ENCODE measurements around the gene NPTN.

- TF ChIP-seq NFYB (IDR thresholded peaks at IDR 0.05; ENCODE audit: extremely low read depth, insufficient read length), result no peak
- no peak for TF ChIP-seq EP400 (IDR thresholded peaks at IDR 0.05)
- TF ChIP-seq SAFB2 (IDR thresholded peaks at IDR 0.05; ENCODE audit: borderline replicate concordance, low read depth, low read length, severe bottlenecking), result no peak
- no peak for TF ChIP-seq SRF (CRISPR knock-in tag; IDR thresholded peaks at IDR 0.05)
- TF ChIP-seq, protein P1, sequence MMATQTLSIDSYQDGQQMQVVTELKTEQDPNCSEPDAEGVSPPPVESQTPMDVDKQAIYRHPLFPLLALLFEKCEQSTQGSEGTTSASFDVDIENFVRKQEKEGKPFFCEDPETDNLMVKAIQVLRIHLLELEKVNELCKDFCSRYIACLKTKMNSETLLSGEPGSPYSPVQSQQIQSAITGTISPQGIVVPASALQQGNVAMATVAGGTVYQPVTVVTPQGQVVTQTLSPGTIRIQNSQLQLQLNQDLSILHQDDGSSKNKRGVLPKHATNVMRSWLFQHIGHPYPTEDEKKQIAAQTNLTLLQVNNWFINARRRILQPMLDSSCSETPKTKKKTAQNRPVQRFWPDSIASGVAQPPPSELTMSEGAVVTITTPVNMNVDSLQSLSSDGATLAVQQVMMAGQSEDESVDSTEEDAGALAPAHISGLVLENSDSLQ (IDR thresholded peaks at IDR 0.05), result no peak
- no peak for TF ChIP-seq FOSL1 (tag; conservative IDR thresholded peaks at IDR 0.05)
- TF ChIP-seq ZNF217 (CRISPR knock-in tag; IDR thresholded peaks at IDR 0.05), result no peak
- TF ChIP-seq NR2C2 (CRISPR knock-in tag; IDR thresholded peaks at IDR 0.05), result no peak
- no peak for TF ChIP-seq NR2C2 (tag; IDR thresholded peaks at IDR 0.05)
- no peak for TF ChIP-seq MYNN (IDR thresholded peaks at IDR 0.05)
- no peak for TF ChIP-seq MYNN (CRISPR knock-in tag; IDR thresholded peaks at IDR 0.05)
- no peak for TF ChIP-seq CREB1 (IDR thresholded peaks at IDR 0.05)
- TF ChIP-seq CREB1 (CRISPR knock-in tag; IDR thresholded peaks at IDR 0.05), result no peak
- TF ChIP-seq, protein P2, sequence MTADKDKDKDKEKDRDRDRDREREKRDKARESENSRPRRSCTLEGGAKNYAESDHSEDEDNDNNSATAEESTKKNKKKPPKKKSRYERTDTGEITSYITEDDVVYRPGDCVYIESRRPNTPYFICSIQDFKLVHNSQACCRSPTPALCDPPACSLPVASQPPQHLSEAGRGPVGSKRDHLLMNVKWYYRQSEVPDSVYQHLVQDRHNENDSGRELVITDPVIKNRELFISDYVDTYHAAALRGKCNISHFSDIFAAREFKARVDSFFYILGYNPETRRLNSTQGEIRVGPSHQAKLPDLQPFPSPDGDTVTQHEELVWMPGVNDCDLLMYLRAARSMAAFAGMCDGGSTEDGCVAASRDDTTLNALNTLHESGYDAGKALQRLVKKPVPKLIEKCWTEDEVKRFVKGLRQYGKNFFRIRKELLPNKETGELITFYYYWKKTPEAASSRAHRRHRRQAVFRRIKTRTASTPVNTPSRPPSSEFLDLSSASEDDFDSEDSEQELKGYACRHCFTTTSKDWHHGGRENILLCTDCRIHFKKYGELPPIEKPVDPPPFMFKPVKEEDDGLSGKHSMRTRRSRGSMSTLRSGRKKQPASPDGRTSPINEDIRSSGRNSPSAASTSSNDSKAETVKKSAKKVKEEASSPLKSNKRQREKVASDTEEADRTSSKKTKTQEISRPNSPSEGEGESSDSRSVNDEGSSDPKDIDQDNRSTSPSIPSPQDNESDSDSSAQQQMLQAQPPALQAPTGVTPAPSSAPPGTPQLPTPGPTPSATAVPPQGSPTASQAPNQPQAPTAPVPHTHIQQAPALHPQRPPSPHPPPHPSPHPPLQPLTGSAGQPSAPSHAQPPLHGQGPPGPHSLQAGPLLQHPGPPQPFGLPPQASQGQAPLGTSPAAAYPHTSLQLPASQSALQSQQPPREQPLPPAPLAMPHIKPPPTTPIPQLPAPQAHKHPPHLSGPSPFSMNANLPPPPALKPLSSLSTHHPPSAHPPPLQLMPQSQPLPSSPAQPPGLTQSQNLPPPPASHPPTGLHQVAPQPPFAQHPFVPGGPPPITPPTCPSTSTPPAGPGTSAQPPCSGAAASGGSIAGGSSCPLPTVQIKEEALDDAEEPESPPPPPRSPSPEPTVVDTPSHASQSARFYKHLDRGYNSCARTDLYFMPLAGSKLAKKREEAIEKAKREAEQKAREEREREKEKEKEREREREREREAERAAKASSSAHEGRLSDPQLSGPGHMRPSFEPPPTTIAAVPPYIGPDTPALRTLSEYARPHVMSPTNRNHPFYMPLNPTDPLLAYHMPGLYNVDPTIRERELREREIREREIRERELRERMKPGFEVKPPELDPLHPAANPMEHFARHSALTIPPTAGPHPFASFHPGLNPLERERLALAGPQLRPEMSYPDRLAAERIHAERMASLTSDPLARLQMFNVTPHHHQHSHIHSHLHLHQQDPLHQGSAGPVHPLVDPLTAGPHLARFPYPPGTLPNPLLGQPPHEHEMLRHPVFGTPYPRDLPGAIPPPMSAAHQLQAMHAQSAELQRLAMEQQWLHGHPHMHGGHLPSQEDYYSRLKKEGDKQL (CRISPR knock-in tag; IDR thresholded peaks at IDR 0.05; ENCODE audit: borderline replicate concordance), result no peak
- no peak for TF ChIP-seq TOE1 (IDR thresholded peaks at IDR 0.05; ENCODE audit: borderline replicate concordance)
- TF ChIP-seq TOE1 (CRISPR knock-in tag; IDR thresholded peaks at IDR 0.05; ENCODE audit: borderline replicate concordance, low read depth), result no peak
These were observed 28.7 kb downstream of the NPTN start for GRCh38 chr15:73604477-73604876.
